NCI-H1092 treated with DMSO at 0.1 percent for 48 hours (cell line): ENCODE results near the gene NOP56.
"Not testable (repeated sequence)": the region's sequence is repeated elsewhere in the genome, so short reads cannot be mapped to it uniquely, and the experiment has no call there.

ENCODE experiments used
- DNase-seq: peaks from one replicate; lab custom pipeline; 2025; lab: John Stamatoyannopoulos, UW

The NOP56 gene

DNA sequence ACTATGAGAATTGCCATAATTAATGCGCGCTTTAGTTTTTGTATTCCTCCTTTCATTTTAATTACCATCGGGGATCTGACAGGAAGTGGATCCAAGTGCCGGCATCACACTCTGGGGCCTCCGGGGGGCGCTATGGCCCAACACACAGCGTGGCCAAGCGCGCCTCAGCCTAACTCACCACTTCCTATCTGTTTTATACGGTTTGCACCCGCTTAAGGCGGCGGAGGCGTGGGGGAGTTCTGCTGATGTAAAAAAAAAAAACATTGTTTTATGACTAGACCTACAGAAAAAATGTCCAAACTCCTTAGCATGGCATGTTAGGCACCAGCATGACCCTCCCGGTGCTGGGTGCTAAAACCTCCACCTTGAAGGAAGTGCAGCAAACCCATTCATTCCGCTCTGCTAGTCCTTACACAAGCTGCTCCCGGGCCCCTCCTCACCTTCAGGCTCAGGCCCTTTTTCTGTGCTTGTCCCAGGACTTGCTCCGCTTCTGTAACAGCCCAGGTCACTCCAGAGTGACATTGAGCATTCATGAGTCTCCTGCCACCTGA, 35.7 kb downstream of the NOP56 start:
- DNase-seq = peak; percentile 49

DNA sequence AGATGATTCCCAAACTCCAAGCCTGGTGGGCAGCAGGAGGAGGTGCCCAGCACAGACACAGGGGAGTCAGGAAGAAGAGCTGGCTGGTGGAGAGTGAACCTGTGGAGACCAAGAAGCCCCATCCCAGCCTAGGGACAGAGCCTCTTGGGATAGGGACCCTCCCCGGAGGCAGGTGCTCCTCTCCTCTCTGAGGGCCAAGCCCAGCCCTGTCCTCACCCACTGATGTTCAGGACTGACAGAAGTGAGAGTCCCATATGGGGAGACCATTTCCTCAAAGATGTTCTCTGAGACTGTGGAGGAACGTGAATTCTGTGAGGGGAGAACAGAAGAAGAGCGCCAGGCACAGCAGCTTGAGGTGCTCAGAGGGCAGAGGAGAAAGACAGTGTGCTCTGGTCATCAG, 37.8 kb downstream of the NOP56 start:
- no peak for DNase-seq

DNA sequence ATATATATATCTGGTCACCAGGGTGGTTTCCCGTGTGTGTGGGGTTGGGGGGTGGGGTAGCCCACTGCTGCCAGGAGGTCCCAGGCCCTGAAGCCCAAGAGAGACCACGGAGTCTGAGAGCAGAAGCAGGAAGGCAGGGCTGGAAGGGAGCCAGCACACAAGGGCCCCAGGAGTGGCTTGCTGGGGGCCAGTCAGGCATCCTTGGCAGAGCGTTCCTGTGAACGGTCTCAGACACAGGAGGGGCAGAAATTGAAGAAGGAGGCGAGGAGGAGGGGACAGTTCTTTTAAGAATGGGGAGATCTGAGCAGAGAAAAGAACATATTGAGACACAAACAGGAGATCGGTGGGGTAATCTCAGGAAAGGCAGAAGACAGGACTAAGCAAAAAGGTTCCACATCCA, 38.3 kb downstream of the NOP56 start:
- no peak for DNase-seq

DNA sequence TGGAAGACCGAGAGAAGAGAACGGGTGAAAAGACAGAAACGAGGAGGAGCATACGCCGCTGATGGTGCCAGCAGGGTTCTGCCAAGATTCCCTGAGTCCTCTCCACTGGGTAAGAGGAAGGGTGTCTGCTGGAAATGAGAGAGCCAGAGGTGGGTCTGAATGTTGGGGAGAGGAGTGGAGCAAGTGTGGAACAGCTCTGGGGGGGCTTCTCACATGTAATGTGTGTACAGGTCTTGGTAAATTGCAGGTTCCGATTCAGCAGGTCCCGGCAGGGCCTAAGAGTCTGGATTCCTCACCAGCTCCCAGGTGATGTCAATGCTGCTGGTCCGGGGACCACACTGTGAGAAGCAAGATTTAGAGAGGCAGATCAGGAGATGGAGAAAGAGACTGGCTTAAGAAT, 38.7 kb downstream of the NOP56 start:
- no peak for DNase-seq

- no peak for DNase-seq
Observed at GRCh38 chr20:2691663-2692035, 39.2 kb downstream of the NOP56 start.

DNA sequence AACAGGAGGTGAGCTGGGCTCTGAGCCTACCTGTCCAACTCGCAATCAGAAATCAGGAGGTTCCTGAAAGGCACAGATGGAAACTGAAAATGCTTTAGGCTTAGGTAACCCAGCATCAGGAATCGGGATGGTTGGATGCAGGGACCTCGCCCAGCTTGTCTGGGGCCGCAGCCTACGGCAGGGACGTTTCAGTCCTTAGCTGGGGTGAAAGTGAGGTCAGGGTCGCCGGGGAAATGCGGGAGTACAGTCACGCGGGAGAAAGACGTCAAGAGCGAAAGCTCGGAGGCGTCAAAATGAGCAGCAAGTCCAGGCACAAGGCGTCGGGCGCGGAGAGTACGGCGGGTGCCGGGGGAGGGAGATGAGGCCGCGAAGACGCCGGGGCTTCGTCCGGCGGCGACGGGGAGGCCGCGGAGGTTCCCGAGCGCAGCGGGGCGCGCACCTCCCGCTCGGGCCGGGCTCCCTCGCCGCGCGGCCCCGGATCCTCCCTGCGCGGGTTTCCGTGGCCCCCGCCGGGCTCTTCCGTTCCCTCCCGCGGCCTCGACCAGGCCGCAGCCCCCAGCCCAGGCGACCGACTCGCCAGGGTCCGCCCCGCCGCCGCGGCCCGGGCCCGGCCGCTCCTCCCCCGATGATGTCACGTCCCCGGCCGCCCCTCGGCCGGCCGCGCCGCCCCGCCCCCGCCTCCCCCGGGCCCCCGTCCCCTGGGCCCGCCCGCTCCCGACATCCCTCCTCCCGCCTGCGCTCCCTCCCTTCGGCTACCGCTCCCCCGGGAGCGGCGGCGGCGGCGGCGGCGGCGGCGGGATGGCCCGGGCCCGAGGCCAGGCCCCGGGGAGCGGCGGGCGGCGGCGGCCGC, 39.8 kb downstream of the NOP56 start, which contains the start of gene EBF4:
Gene EBF4 (plus strand): TSS at position 745 of the 850 bp plus-strand sequence. CDS start 866 bp downstream, outside the sequence.
- DNase-seq = peak; percentile 10

- no peak for DNase-seq
Observed at GRCh38 chr20:2692886-2693285, 40.5 kb downstream of the NOP56 start.

GRCh38 chr20:2693286-2694007, 41.0 kb downstream of the NOP56 start:
- DNase-seq = peak; percentile 34

GRCh38 chr20:2694008-2694471, 41.6 kb downstream of the NOP56 start:
- DNase-seq = no peak

- no peak for DNase-seq
Observed at GRCh38 chr20:2694519-2694918, 42.1 kb downstream of the NOP56 start.

DNA sequence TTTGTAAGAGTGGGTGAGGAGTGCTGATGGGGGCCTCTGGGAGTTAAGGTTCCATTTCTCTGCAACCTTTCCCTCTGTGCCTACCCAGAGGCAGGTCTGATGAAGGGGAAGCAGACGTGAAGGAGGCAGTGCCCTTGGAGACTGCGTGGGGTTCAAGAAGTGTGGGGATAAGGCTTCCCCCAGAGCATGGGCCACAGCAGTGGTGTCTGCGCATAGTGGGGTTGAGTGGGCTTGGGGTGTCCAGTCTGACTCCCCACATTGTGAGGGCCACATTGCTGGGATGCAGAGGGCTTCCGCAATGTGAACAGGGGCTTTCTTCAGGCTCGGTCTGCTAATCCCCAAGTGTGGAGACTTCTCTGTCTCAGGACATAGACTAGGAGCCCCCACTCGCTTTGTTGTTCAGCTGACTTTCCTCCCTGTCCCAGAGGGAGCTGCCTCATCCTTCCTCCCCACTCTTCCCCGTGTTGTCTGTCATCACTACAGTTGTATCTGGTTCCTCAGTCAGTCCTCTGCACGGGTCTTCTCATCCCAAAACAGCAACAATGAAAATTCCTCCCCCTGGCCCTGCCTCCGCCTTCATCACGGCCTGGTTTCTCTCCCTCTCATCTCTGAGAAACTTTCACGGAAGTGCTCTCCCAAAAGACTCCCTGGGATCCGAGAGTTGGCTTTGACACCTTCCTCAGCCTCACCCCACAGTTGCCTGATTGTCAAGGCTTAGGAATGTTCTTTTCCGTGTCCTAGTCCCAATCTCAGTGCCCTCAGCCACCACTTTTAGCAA, 43.0 kb downstream of the NOP56 start:
- no peak for DNase-seq

- DNase-seq = not testable (repeated sequence)
Observed at GRCh38 chr20:2695984-2696525, 43.6 kb downstream of the NOP56 start.

- DNase-seq = no peak
Observed at GRCh38 chr20:2696646-2697045, 44.2 kb downstream of the NOP56 start.

GRCh38 chr20:2697768-2698167, 45.3 kb downstream of the NOP56 start:
- peak; percentile 57 for DNase-seq

DNA sequence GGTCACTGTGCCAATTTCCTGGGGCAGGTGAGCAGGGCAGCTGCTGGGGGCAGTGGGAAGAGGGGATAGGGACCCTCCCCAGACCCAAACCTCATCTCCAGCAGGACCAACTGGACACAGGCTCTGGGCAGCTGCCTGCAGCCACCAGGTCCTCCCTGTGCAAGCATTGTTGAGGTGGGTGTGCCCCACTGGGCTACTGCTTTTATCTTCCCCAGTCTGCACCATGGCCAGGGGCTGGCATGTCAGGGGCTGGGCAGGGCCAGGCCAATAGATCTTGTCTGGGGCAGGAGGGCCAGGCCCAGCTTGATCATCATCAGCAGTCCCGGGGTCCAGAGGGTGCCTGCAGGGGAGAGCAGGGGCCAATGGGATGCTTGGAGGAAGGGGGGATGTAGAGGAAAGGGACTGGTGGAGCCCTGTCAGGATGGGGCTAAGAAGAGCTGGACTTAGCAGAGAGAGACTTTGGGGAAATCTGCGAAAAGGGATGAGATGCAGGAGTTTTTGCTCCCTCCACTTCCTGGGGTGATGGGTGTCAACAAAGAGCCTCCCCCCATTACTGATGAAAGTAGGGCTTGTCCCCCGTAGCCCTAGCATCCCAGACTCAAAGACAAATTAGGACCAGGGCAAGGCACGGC, 45.9 kb downstream of the NOP56 start:
- no peak for DNase-seq

DNA sequence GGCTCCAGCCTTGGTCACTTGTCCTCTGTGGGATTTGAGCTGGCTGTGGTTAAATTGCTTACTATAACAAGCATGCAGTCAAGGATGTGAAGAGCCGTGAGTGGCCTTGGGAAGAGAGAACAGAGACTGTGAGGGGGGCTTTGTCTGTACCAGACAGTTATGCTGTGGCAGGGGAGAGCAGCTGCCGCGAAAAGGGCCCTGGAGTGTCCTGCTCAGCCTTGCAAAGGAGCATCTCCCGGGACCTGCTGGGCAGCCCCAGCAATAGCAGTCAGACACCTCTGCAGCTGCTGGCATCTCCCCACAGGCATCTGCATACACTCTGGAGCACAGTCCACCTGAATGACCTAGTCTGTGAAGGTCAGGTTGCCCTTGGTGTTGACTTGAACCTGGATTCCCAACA, 46.5 kb downstream of the NOP56 start:
- no peak for DNase-seq

DNA sequence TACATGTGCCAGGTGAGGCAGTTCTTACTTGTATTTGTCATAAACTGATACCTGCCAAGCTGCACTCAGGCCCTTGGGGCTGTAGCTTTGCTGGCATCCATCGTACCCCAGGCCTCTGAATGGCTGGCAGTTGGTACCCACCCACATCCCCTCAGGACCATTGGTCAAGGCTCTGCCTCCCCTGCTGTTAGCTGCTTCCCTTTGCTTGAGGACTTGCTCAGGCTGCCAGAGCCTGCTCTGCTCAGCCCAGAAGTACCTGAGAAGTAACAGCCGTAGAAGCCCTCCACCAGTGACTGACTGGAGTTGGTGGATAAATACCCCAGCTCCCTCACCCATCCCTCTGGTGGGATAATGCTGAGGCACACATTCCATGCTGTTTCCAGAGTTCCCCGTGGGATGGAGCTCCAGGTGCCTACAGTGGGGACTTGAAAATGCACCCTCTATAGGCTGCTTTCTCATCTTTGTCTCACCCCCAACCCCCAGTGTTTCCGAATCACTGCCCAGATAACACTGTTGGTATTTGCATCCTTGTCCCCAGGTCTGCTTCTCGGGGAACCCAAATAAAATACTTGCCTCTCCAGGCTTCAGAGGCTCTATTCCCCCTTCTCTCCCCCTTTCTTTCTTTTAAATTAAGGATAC, 47.5 kb downstream of the NOP56 start:
- DNase-seq = no peak

DNA sequence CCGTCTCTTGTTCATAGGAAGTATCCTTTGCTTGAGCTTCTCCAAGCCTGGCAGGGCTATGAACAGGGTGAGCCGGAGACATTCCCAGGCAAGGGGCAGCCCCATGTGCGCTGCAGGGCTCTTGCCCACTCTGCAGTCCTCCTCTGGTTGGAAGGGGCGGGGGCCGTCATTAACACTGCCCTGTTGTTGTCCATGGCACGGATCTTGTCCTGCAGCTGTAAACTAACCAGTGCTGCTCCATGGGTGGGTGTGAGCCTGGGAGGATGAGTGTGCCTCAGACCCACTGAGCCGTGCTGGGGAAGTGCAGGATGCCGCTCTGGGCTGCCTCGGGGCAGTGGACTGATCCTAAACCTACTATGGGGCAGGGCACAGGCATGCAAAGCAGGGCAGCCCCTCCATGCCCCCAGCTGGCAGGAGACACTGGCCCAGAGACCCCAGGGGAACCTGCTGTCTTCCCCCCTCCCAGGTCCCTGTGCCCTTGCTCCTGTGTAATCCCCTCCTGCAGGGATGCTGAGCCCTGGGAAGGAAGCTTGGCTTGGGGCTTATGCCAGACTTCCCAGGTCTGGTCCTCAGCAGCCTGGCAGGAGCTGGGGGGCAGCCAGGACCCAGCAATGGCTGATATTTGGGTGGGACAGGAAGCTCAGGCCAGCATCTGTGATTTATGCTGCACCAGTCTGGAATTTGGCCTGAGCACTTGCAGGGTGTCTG, 48.6 kb downstream of the NOP56 start:
- DNase-seq = no peak

DNA sequence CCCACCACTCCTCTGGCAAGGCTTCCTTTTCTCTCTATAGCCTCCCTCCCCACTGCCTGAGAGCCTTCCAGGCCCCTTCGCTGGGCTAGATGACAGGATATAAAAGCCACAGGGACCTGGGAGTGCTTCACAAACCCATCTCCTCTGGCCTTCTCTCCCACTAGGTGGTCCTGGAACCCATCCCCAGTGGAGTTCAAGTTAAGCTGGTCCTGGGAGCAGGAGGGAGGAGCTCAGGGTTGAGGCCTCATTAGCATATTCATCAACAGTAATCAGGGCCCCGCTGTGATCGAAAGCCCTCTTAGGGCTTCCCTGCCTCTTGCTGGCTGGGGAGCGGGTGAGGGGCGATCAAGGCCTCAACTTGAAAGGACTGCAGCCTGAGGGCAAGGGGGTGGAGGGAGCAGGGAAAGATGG, 49.2 kb downstream of the NOP56 start:
- DNase-seq = no peak
